ENCODE results near the gene SEMA7A.

DNA sequence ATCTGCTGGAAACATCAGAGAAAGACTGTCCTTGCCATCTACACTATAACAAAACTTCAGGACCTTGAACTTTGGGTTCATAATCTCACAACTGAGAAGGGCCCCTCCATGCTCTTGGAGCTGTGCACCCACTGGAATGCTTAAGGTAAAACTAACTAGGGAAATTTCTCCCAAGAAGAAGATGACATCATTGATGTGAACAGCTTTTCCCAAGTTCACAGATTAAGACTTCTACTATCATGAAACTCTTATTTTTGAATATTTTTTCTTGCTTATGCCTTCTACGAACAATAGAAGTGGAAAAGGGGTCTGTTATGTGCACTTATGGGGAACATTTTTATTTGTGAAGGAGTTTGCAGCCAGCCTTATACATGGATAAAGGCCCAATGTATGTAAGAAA, 71.3 kb downstream of the SEMA7A start:
- TF ChIP-seq, protein P1, sequence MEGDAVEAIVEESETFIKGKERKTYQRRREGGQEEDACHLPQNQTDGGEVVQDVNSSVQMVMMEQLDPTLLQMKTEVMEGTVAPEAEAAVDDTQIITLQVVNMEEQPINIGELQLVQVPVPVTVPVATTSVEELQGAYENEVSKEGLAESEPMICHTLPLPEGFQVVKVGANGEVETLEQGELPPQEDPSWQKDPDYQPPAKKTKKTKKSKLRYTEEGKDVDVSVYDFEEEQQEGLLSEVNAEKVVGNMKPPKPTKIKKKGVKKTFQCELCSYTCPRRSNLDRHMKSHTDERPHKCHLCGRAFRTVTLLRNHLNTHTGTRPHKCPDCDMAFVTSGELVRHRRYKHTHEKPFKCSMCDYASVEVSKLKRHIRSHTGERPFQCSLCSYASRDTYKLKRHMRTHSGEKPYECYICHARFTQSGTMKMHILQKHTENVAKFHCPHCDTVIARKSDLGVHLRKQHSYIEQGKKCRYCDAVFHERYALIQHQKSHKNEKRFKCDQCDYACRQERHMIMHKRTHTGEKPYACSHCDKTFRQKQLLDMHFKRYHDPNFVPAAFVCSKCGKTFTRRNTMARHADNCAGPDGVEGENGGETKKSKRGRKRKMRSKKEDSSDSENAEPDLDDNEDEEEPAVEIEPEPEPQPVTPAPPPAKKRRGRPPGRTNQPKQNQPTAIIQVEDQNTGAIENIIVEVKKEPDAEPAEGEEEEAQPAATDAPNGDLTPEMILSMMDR (IDR thresholded peaks at IDR 0.05): no peak
- TF ChIP-seq POLR2A (IDR thresholded peaks at IDR 0.05): no peak
- no peak for TF ChIP-seq POLR2AphosphoS5 (IDR thresholded peaks at IDR 0.05)
